GM19043 (cell line): ENCODE data around the gene USP2.

ENCODE experiments used
- ATAC-seq: cut with Tn5 transposase; IDR thresholded peaks from one replicate; pipeline ENCODE4 v1.9.1; 2021; ENCODE audit warnings: low read depth; ENCODE audit not compliant: unreplicated experiment

Gene USP2

DNA sequence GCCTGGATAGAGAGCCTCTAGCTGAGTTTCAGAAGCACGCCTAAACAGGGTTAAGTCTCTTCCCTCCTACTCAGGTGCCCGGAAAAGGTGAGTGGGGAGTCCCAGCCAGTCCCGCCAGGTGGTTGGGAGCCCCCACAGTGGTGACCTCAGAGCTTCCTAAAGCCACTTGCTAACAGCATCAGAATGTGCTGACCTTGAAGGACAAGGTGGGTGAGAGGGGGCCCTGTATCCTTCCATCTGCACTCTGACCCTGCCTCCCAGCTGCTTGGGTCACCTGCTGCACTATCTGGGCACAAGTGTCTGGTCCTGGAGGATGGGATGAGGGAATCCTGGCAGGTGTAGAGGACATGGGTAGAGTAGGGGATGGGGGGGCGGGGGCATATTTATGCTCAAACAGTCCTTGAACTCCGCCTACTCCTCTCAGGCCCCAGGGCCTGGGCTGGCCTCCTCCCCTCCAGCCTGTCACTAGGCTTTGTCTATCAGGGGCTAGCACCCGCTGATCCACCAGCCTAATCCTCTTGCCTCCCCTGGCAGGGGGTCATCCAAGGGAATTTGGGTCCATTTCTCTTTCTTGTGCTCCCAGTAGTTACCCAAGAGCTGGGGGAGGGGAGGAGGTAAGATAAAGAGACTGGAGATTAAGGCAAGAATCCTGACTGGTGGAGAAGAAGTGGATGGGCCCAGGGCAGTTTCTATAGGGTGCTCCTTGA is 3.4 kb downstream of the USP2 start:
- ATAC-seq = no peak

DNA sequence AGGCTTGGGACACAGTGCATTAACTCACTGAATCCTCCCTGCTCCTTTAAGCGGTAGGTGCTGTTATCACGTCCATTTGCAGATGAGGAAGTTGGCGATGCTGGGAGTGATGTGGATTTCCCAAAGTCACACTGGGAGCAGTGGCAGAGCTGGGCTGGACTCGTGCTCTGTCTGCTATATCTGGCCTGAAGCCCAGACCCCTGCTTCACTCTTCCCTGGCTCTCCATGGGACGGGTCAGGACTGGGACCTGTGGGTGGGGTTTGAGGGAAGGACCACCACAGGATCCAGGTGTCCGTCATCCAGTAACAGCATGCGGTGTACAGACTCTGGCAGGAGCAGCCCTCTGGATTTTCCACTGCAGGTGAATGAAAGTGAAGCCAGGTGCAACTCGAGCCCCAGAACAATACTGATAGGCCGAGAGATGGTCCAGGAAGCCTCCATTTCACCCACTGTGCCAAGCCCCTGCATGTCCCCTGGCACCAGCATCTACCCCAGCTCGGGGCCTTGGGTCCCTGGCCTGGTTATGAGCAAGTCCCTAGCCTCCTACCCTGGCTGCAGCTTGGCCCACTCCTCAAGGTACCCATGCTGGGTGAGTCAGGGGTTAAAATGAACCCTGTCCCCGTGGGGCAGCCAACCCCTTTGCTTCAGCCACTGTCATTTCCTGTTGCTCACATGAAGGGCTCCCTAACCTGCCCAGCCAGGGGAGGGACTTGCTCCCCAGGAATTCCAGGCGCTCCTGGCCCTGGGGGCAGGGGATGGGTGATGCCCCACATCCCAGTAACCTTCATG is 4.2 kb downstream of the USP2 start:
- no peak for ATAC-seq

DNA sequence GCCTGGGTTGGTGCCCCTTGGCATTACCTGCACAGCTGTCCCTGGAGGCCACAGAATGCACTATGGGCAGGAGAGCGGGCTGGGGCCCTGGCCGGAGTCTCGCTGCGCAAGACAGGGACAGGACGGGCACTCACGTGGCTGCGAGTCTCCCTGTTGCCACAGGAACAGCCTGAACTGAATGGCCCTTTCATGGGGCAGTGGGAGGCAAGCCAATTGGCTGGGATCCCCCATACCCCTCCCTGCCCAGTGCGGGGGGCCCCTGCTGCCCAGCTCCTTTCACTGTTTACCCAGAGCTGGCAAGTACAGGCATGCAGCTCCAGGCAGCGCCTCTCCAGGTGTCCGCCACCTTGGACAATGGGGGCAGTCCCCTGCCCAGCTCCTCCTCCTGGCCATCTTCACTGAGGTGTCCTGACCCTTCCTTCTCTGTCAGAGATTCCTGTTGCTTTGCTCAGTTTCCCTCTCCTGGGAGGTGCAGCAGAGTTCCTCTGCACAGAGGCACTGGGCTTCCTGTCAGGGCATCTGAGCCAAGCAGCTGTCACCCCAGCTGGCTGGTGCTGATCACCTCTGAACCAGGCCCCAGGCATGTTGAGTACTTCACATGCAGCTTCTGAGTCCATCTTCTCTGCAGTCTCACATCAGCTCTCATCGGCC is 5.2 kb downstream of the USP2 start:
- no peak for ATAC-seq

DNA sequence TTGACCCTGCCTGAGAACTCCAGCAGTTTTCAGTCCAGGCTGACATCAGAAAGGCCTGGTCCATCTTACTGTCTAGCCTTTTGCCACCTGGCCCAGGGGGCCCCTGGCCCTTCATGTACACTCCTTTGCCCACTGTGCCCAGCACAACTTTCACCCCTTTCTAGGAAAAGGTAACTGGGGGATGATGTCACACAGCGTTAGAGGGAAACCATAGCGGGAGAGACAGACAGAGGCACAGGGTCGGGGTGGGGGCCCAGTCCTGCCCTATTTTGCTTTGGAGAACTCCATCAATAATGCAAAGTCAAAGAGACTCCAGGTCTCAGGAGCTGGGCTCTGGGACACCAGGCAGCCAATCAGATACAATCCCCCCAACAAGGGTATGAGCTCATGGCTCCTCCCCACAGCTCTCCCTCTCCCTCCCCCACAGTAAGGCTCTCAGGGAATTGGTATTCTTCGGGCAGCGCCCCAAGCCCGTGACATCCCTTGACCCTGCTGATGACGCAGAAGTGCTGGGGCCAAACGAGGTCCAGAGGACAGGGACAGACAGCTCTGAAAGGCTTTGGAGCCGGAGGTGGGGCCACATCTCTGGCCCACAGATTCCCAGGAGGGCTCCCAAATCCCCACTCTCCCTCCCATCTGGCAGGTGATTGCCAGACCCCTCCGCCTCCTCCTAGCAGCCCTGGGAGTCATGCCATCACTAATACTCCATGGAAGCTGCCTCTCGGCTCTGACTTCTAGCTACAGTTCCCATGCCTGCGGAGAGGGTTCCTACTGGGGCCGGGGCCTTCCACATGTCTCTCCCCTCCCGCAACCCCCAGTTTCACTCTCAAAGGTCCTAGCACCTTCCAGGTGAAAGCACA is 5.9 kb downstream of the USP2 start:
- no peak for ATAC-seq

DNA sequence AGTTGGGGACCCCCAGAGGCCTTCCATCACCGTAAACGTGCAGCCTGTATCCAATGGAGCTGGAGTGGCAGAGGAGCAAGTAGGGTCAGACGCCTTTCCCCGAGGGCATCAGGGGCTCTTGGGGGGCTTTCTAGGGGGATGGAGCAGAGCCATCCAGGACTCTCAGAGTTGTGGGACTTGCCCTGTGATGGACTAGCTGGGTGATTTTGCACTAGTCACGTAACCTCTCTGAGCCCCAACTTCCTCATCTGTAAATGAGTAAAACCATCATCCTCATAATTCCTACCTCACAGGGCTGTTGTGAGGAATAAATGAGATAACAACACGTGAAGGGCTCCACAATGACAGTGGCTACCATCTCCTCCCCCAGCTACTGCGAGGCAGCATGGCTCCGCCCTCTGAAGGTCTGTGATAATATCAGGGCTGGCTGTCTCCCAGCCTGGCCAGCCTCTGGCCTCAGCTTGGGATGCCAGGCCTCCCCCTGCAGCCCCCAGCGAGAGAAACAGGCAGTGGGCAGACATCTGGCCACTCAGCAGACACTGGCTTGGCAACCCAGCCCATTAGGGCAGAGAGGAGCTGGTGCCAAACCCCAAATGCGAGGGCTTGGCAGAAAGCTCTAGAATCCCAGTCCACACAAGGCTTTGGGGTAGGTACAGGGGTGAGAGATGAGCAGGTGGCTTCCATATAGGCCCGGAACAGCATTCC is 6.7 kb downstream of the USP2 start:
- no peak for ATAC-seq

DNA sequence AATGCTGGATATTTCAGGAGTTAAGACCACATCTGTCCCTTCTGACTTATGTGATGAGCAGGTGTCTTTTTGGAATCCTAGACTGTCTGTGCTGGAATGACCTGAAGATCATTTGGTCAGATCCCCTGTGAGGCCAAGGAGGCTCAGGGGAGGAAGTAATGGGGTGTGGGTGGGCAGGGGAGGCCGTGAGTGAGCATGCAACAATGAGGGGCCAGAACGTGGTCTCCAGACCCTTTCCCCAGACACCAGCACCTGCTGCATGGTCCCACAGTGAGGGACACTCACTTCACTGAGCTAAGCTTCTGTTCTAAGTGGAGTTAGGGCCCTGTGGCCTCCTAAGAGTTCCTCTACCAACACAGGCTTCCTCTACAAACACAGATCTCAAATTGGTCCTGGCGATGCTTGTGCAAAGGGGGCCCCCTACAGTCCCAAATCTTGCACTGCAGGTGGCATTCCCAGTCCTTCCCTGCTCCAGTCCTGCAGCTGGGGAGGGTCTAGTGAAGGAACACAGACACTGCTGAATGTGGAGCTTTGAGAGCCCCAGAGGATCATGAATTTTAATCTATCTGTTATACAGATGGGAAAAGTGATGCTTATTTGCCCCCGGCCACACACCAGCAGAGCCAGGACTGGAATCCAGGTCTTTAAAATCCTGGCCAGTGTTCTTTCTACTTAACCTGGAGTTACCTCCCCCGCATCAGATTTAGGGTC is 7.4 kb downstream of the USP2 start:
- no peak for ATAC-seq

DNA sequence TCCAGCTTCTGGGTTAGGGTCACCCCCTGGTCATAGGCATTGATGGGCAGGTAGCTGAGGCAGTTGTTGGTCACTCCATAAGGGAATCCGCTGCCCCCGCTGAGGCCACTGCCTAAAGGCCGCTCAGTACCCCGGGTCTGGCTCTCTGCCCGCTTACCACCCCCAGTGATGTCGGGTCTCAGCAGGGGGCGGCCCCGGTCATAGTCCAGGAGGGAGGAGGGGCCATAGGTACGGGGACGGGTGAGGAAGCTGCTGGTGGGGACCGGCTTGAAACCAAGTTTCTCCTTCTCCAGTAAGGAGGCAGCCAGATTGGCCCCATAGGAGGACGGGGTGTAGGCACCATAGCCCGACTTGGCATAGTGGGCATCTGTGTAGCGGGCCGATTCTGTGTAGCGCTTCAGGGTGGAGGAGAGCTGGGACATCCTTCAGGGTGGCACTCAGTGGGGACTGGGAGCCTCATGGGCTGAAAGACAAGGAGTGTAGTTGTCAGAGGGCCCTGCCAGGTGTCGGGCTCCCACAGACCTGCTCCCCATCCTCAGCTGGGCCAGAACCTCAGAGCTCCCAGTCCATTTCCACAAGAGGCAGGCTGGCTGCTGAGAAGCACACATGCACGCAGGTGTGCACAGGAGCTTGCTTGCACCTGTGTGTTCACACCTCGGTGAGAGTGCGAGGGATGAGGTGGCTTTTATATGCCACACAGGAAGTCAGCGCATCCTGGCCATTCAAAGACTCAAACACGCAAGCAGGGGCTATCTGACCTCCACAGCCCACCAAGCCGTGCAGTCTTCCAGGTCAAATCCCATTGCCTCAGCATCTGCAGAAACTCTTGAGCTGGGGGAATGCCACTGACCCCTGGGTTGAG is 8.2 kb downstream of the USP2 start:
- no peak for ATAC-seq

DNA sequence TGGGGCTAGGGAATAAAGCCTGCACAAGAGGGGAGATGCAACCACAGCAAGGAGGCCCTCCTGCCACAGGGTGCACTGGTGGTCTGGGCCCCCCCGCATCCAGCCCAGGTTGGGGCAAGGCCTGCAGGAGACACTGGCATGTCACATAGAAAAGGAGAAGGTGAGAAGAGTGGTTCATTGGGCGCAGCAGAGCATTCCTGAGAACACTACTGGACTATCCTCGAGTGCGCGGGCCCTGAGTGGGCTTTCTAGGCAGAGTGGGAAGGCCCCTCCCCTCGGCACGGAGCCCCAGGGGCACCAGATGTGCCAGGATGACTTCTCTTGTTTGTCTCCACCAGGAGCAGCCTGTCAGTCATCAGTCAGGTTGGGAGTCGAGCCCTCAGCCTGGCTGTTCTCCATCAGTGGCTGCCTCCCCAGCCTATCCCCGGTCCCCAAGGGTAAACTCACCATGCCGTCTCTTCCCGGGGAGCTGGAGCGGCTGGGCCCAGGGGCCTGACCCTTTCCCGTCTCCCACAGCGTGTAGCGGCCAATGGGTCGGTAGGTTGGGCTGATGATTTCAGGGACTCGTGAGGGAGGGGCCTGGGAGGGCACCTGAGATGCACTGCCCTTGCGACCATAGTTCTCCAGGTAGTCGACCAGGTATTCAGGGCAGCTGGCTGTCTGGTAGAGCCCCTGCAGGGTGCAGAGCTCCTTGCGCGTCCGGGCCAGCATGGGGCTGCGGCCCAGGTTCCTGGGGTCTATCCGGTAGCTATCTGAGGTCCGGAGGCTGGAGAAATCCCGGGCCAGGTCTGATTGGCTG is 9.0 kb downstream of the USP2 start:
- no peak for ATAC-seq

DNA sequence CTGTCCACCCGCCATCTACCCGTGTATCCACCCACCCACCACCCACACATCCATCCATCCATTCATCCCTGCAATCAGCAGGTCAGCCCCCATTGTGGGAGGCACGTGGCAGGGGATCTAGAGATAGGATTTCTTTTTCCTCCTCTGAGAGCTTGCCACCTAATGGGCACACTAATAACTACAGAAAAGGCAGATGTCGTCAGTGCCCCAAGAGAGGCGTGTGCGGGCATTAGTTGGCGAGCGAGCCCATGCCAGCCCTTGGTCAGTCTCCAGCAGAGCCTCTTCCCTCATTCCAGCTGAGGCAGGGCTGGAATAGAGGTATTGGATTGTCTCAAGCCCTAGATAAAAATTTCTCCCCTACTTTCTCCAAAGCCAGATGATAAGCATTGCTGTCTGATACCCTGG is 9.7 kb downstream of the USP2 start:
- no peak for ATAC-seq

DNA sequence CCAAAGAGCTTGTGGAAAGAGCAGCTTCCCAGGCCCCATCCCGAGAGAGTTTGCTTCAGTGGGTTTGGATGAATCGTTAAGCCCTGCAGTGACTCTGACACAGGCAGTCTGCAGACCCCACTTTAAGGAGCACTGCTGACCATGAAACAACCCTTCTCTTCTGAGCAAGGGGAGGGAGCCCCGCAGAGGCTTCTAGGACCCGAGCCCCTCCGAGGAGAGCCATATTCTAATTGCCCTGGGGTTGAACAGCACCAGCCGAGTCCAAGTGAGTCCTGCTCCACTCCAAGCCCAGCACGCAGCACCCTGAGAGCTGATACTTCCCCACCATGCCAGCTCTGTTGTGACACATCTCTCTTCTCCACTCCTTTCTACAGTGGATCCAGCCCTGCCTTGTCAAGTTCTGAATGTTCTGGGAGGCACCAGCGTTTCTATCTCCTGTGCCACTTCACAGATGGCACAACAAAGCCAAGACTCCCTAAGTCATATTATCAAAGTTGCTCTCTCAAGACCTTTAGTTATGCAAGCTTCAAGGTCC is 10.4 kb downstream of the USP2 start:
- no peak for ATAC-seq

DNA sequence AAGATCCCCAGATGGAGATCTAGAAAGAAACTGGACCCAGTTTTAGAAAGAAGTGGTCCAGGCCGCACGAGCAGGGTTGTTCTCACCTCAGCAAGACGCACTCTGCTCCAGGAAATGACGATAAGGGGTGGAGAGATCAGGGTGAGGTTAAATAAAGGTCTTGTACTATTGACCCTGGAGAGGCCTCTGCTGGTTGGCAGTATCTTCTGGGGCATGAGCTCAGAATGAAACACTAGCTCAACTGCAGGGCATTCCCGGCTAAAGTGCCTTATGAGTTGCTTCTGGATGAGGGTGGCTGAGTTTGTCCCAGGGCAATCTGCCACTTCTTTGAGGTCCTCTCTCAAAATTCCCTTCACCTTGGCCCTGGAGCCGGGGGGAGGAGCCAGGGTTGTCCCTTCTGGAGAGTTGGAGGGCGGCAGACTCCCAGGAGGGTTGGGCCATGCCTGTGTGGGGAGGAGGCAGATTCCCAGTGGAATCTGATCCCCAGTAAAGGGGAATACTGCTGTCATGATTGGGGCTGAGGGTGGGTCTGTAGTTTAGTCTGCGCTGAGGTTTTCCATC is 10.9 kb downstream of the USP2 start:
- ATAC-seq = no peak

DNA sequence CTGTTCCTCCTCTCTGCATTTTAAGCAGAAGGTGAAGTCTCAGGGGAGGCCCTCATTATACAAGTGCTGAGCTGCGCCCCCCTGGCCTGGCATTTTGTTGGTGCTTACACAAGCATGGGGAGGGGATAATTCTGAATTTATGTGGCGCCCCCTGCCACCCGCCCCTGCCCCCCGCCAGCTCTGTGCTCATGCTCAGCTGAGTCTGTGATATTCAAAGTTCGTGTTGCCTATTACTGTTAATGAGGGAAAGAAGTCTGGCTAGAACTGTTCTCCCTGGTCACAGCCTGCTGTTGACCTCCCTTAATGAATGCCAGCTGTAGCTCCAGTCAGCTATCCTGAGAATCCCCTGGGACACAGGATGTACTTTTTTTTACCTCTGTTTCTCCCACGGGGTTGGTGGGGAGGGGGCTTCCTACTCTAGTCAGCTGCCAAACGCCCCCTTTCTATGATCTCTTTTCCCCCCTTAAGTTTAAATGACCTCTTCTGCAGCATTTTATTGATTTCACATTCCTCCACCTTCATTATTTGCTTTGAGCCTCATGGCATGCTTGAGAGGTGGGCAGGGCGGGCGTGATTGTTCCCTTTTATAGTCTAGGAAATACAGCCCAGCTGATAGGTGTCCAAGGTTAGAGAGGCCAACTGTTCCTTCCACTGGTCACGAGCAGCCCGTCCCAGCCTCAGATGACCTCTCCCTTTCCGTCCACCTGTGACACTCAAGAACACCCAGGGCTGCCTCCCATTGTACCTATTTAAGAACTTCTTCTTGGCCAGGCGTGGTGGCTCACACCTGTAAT is 12.2 kb downstream of the USP2 start:
- no peak for ATAC-seq

DNA sequence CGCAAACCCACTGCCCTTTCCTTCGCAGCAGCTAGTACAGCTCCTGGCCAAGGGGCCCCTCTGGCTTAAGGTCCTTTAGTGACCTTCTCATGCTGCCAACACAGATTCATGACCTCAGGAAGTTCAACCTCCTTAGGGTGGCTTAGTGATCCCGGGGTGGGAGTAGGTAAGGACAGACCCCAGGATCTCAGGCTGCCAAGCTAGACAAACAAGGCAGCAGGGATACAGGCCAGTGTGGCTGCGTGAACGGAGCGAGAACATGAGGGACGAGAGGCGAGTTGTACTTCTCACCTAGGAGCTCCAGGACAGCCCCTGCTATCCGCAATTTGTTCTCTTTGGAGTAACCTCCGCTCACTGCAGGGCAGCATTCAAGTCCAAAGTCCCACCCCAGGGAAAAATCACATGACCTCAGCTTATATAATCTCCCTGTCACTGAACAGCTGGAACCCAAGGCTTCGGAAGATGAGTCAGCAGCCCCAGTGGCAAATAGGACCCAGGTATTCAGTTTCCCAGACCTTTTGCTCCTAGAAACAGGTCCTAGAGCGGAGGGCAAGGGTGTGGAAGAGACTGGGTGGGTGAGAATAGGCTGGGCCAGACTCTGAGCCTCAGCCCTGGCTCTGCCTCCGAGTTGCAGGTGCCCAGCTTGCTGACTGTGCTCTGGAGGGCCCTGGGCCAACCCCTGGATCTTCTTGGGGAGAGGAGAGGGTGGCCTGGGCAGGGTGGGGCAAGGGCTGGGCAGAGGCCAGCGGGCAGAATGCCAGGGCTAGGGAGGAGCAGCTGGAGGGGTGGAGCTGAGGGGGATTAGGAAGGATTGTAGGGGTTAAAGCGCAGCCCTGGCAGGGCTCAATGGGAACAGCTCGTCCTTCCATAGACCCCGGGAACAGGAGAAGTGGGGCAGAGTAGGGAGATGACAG is 13.1 kb downstream of the USP2 start:
- no peak for ATAC-seq

DNA sequence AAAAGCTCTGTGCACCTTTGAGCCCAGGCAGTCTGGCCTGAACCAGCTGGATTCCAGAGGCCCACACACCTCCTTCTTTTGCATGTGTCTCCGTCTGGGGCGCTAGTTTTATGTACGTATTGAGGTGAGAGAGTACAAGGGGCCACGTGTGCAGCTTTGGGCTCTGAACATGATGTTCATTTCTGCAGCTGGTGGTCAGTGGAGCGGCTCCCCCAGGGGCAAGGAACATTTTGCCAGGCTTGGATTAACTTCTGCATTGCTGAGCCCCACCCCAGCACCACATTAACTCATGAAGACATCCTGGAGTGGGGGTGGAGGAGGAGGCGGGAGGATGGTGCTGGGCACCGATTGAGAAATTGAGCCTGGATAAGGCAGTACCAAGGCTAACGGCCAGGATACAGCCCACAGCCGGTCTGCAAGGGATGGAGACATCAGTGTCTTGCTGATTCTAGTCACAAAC is 13.8 kb downstream of the USP2 start:
- no peak for ATAC-seq
